Osteoblast (primary cell): ENCODE measurements around the gene ROS1. TPM values are rescaled to one million over a fixed set of nuclear protein-coding genes. Genes with fewer than 3 reads are reported as not detected.

Experiments used
- DNase-seq: peaks from one replicate; pipeline ENCODE4 v3.0.0; 2011; ENCODE audit warnings: low spot score, mixed read lengths; ENCODE audit not compliant: insufficient read length; ENCODE audit errors: missing footprints
- H2AFZ ChIP-seq: 2 replicates; pipeline ENCODE4 v1.6.0; 2011; ENCODE audit warnings: mild to moderate bottlenecking, low read length
- H3K27ac ChIP-seq: 2 replicates; pipeline ENCODE4 v1.5.1; 2011; ENCODE audit warnings: mild to moderate bottlenecking, low read depth, low read length, moderate library complexity
- H3K27me3 ChIP-seq: 2 replicates; pipeline ENCODE4 v1.6.0; 2012; ENCODE audit warnings: mild to moderate bottlenecking, control low read depth, inconsistent platforms, low read length, moderate library complexity; ENCODE audit not compliant: insufficient read depth
- H3K36me3 ChIP-seq: 2 replicates; pipeline ENCODE4 v1.5.1; 2011; ENCODE audit warnings: mild to moderate bottlenecking, low read length, control low read depth, moderate library complexity; ENCODE audit not compliant: insufficient read depth
- H3K4me1 ChIP-seq: 2 replicates; pipeline ENCODE4 v1.5.1; 2011; ENCODE audit warnings: mild to moderate bottlenecking, low read length, control low read depth, moderate library complexity; ENCODE audit not compliant: insufficient read depth
- H3K4me2 ChIP-seq: 2 replicates; pipeline ENCODE4 v1.6.0; 2011; ENCODE audit warnings: mild to moderate bottlenecking, low read length; ENCODE audit not compliant: insufficient read depth
- H3K4me3 ChIP-seq: fragments of 200-600 bp; sonication (generic); 3 replicates; pipeline ENCODE4 v1.5.1; 2012; ENCODE audit warnings: mild to moderate bottlenecking, low read length, inconsistent platforms; ENCODE audit not compliant: insufficient read depth
- H3K79me2 ChIP-seq: 2 replicates; pipeline ENCODE4 v1.6.0; 2012; ENCODE audit warnings: mild to moderate bottlenecking, low read length, control low read depth, inconsistent platforms; ENCODE audit not compliant: insufficient read depth
- H3K9me3 ChIP-seq: 2 replicates; pipeline ENCODE4 v1.5.1; 2011; ENCODE audit warnings: low read depth, low read length, control low read depth
- H4K20me1 ChIP-seq: 2 replicates; pipeline ENCODE4 v1.6.0; 2012; ENCODE audit warnings: mild to moderate bottlenecking, low read length, control low read depth; ENCODE audit not compliant: insufficient read depth
- total RNA-seq: library from RNA; depleted of rRNA; stranded (reverse); fragments of >200 nt; gene quantifications from 2 replicates; pipeline ENCODE4 v1.2.3, GENCODE V29; 2012
- TF ChIP-seq, protein P1 (sequence below): IDR thresholded peaks from 2 replicates; pipeline ENCODE4 v1.5.1; 2011; ENCODE audit warnings: mild to moderate bottlenecking, low read depth, low read length, moderate library complexity; ENCODE audit errors: extremely low read depth

Gene ROS1
- total RNA-seq, 1 donor: 1.4 TPM

DNA sequence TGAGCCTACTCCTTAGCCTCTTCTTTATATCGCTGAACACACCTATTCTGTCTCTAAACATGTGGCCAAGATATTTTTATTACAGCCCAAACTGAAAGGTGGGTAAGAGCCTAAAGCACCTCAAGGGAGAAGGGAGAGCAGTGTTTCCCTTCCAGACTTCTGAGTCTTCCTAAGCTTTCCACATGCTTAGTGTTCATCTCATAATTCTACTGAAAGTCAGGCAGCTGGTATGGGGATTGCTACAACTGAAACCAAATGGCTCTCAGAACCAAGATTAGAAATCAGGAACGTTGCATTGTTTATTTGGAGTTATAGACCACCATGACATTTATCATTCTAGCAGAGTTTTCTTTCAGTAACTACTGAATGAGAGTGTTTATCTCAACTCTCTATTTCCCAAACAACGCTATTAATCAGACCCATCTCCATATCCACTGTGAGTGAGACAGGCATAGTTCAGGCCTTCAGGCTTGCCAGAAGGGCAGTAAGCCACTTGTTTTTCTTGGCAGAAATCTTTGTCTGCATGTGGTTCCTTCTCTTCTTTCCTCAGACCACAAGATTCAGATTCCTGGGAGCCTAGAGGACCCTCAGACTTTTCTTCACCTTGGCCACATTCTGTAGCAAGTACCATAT, 137.5 kb downstream of the ROS1 start:
- H4K20me1 ChIP-seq: no peaks in the 10 kb centered on the region
- H3K4me3 ChIP-seq: no peak overlapping the region
- no peaks in the 10 kb centered on the region for H3K4me1 ChIP-seq
- H2AFZ ChIP-seq: no peak overlapping the region
- no peaks in the 10 kb centered on the region for H3K36me3 ChIP-seq
- H3K79me2 ChIP-seq: no peaks in the 10 kb centered on the region
- H3K9me3 ChIP-seq: no peaks in the 10 kb centered on the region
- no peak for DNase-seq
- TF ChIP-seq, protein P1, sequence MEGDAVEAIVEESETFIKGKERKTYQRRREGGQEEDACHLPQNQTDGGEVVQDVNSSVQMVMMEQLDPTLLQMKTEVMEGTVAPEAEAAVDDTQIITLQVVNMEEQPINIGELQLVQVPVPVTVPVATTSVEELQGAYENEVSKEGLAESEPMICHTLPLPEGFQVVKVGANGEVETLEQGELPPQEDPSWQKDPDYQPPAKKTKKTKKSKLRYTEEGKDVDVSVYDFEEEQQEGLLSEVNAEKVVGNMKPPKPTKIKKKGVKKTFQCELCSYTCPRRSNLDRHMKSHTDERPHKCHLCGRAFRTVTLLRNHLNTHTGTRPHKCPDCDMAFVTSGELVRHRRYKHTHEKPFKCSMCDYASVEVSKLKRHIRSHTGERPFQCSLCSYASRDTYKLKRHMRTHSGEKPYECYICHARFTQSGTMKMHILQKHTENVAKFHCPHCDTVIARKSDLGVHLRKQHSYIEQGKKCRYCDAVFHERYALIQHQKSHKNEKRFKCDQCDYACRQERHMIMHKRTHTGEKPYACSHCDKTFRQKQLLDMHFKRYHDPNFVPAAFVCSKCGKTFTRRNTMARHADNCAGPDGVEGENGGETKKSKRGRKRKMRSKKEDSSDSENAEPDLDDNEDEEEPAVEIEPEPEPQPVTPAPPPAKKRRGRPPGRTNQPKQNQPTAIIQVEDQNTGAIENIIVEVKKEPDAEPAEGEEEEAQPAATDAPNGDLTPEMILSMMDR: no peak
- no peak overlapping the region for H3K4me2 ChIP-seq
- no peaks in the 10 kb centered on the region for H3K27me3 ChIP-seq
- no peak overlapping the region for H3K27ac ChIP-seq

DNA sequence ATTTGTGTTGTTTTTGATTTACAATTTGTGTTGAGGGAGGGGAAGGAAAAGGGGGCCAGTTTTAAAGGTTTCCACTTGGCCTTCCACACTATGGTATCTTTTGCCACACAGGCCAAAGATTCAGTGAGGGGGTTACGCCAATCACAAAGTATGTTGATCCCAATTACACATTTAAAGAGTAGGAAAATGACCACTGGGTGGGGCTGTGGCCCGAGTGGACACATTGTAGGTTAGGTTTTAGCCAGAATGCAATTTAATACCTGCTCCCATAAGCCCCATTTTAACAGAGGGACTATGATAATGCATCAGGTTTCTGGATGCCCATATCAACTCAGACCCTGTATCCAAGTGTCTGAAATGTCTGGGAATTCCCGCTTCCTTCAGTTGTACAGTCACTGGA, 144.8 kb downstream of the ROS1 start:
- Histone ChIP-seq H3K27me3 (peaks cover 14% of the 10 kb centered on the region), H3K4me3 (no peak overlapping the region), H3K27ac (no peak overlapping the region), H3K36me3 (no peaks in the 10 kb centered on the region), H3K4me1 (no peaks in the 10 kb centered on the region), H2AFZ (no peak overlapping the region), H3K4me2 (no peak overlapping the region), H4K20me1 (no peaks in the 10 kb centered on the region), H3K9me3 (no peaks in the 10 kb centered on the region), H3K79me2 (no peaks in the 10 kb centered on the region)
- DNase-seq: no peak
- TF ChIP-seq, protein P1: peak; percentile 55

DNA sequence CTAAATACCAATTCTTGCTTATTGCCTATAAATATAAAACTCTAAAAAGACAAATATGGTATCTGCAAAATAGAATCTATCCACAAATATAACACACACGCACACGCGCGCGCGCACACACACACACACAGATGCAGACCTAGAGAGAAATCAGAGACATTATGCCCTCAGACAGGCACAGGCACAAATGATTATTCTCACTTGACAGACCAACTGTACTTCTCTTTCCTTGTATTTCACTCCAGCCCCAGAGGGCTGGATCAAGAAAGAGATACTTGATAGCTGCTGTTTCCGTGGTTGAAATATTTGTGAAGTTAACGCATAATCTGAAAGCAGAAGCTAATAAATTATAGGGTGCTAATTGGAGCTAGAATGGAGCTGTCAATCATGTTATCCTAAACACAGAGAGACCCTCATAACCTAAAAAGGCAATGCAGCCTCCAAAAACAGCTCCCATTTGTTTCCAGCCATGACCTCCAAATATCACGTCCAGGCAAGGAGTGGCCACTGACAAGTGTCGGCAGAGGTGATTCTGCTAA, 148.9 kb downstream of the ROS1 start:
- H3K9me3 ChIP-seq: no peaks in the 10 kb centered on the region
- H3K27me3 ChIP-seq: peaks cover 54% of the 10 kb centered on the region
- no peak overlapping the region for H3K4me2 ChIP-seq
- no peaks in the 10 kb centered on the region for H3K4me1 ChIP-seq
- H2AFZ ChIP-seq: no peak overlapping the region
- H3K79me2 ChIP-seq: no peaks in the 10 kb centered on the region
- no peaks in the 10 kb centered on the region for H3K36me3 ChIP-seq
- H3K4me3 ChIP-seq: no peak overlapping the region
- DNase-seq: no peak
- H3K27ac ChIP-seq: no peak overlapping the region
- TF ChIP-seq, protein P1: no peak
- H4K20me1 ChIP-seq: no peaks in the 10 kb centered on the region

DNA sequence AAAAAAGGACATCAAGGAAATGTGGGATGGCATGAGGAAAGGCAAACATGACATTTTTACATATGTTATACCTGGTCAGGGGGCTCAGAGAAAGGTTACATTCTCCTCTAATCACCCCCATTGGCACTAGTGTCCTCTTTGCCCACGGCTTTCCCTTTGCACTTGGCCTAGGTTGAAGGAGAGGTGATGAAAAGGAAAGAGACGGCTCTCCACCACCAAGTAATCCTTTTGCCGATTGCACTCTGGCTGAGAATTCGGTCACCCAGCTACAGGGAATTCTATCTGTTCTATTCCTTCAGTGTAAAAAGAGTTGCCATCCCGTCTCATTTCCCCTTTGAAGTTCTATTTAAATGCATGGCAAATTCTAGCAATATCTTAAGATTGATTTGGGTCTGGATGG, 150.0 kb downstream of the ROS1 start:
- Histone ChIP-seq H3K4me3 (no peak overlapping the region), H4K20me1 (no peaks in the 10 kb centered on the region), H2AFZ (no peak overlapping the region), H3K36me3 (no peaks in the 10 kb centered on the region), H3K27ac (no peak overlapping the region), H3K27me3 (peaks cover 66% of the 10 kb centered on the region), H3K79me2 (no peaks in the 10 kb centered on the region), H3K9me3 (no peaks in the 10 kb centered on the region), H3K4me2 (no peak overlapping the region), H3K4me1 (no peaks in the 10 kb centered on the region)
- TF ChIP-seq, protein P1: no peak
- DNase-seq: no peak
